ENCODE measurements around the gene MAD1L1.

- no peak for TF ChIP-seq REST (IDR thresholded peaks at IDR 0.05; ENCODE audit: low read depth)
- no peak for TF ChIP-seq CTCF (IDR thresholded peaks at IDR 0.05 in 2 of 3, conservative IDR thresholded peaks at IDR 0.05 in 1 of 3; ENCODE audit: borderline replicate concordance in 1 of 3, insufficient read depth in 1 of 3, low read depth in 2 of 3, low read length in 2 of 3)
- TF ChIP-seq POLR2A (IDR thresholded peaks at IDR 0.05; ENCODE audit: borderline replicate concordance, extremely low read depth, insufficient read depth, insufficient read length): no peak
- TF ChIP-seq ZFX (IDR thresholded peaks at IDR 0.05): no peak
- no peak for TF ChIP-seq YY1 (IDR thresholded peaks at IDR 0.05; ENCODE audit: extremely low read depth, insufficient replicate concordance, low read depth, low read length)
- TF ChIP-seq CEBPB (IDR thresholded peaks at IDR 0.05; ENCODE audit: low read depth): no peak
- TF ChIP-seq SP1 (IDR thresholded peaks at IDR 0.05; ENCODE audit: low read depth): no peak
- no peak for TF ChIP-seq RAD21 (IDR thresholded peaks at IDR 0.05; ENCODE audit: low read depth)
- no peak for TF ChIP-seq MAX (IDR thresholded peaks at IDR 0.05)
- no peak for TF ChIP-seq POLR2AphosphoS5 (IDR thresholded peaks at IDR 0.05; ENCODE audit: low read depth, low read length)
- no peak for TF ChIP-seq EZH2 (IDR thresholded peaks at IDR 0.05)
- TF ChIP-seq ZBTB33 (IDR thresholded peaks at IDR 0.05; ENCODE audit: extremely low read depth, insufficient replicate concordance, low read length): no peak
Observed at GRCh38 chr7:2205036-2205780, 27.5 kb downstream of the MAD1L1 start.
